Midbrain (tissue), 1 donor: ENCODE data around the gene ZNF518B.

ENCODE experiments used
- DNase-seq: peaks from one replicate; lab custom pipeline; 2025; lab: John Stamatoyannopoulos, UW

ZNF518B gene

GRCh38 chr4:10457255-10457801 lies at the start of gene ZNF518B:
ZNF518B (minus strand) TSS chr4:10457426; CDS start chr4:10446328, 11,098 bp downstream.
- peak; percentile 45 for DNase-seq

- DNase-seq, result no peak
These were observed 48.9 kb upstream of the ZNF518B start for GRCh38 chr4:10506077-10506476.

GRCh38 chr4:10504570-10505179 lies 47.4 kb upstream of the ZNF518B start:
- no peak for DNase-seq

GRCh38 chr4:10502717-10503116 lies 45.5 kb upstream of the ZNF518B start:
- no peak for DNase-seq

- DNase-seq, result no peak
These were observed 43.5 kb upstream of the ZNF518B start for GRCh38 chr4:10500776-10501175.

- no peak for DNase-seq
These were observed 39.0 kb upstream of the ZNF518B start for GRCh38 chr4:10496200-10496599.

GRCh38 chr4:10495651-10496050 lies 38.4 kb upstream of the ZNF518B start:
- DNase-seq, result no peak

GRCh38 chr4:10492464-10492863 lies 35.2 kb upstream of the ZNF518B start:
- DNase-seq, result no peak

- DNase-seq, result no peak
These were observed 34.2 kb upstream of the ZNF518B start for GRCh38 chr4:10491401-10491800.

GRCh38 chr4:10490996-10491395 lies 33.8 kb upstream of the ZNF518B start:
- no peak for DNase-seq

GRCh38 chr4:10482913-10483312 lies 25.7 kb upstream of the ZNF518B start:
- DNase-seq, result no peak

GRCh38 chr4:10480616-10481015 lies 23.4 kb upstream of the ZNF518B start:
- DNase-seq, result no peak

- DNase-seq, result no peak
These were observed 21.4 kb upstream of the ZNF518B start for GRCh38 chr4:10478621-10479020.

GRCh38 chr4:10470505-10470904 lies 13.3 kb upstream of the ZNF518B start:
- no peak for DNase-seq

- no peak for DNase-seq
These were observed 8.9 kb upstream of the ZNF518B start for GRCh38 chr4:10466161-10466560.

- DNase-seq, result no peak
These were observed 5.7 kb upstream of the ZNF518B start for GRCh38 chr4:10462876-10463275.

GRCh38 chr4:10461850-10462400 lies 4.7 kb upstream of the ZNF518B start:
- DNase-seq, result no peak

- peak; percentile 31 for DNase-seq
These were observed 4.0 kb upstream of the ZNF518B start for GRCh38 chr4:10461091-10461849.

GRCh38 chr4:10460313-10461047 lies 3.3 kb upstream of the ZNF518B start:
- no peak for DNase-seq

GRCh38 chr4:10459305-10459704 lies 2.1 kb upstream of the ZNF518B start:
- DNase-seq, result no peak

GRCh38 chr4:10458177-10458576 lies 951 bp upstream of the ZNF518B start:
- DNase-seq, result no peak

GRCh38 chr4:10456595-10457254 lies 501 bp downstream of the ZNF518B start:
- no peak for DNase-seq
